Adipocyte (in vitro differentiated cells): Measurements from ENCODE around the gene TPO.

Source experiments
- DNase-seq: peaks from one replicate; pipeline ENCODE4 v3.0.0-alpha.2; 2015; ENCODE audit warnings: low read depth
- H3K27me3 ChIP-seq: replicated peaks from 2 replicates; pipeline ENCODE4 v1.7.0; 2013; ENCODE audit warnings: mild to moderate bottlenecking, low read length, moderate library complexity; ENCODE audit not compliant: control insufficient read depth, insufficient read depth
- H3K36me3 ChIP-seq: 2 replicates; pipeline ENCODE4 v1.7.0; 2013; ENCODE audit warnings: low read length, mild to moderate bottlenecking, moderate library complexity; ENCODE audit not compliant: control insufficient read depth, insufficient read depth, severe bottlenecking
- H3K4me1 ChIP-seq: 2 replicates; pipeline ENCODE4 v1.7.0; 2013; ENCODE audit warnings: mild to moderate bottlenecking, low read length, moderate library complexity; ENCODE audit not compliant: control insufficient read depth, insufficient read depth
- H3K4me3 ChIP-seq: 2 replicates; pipeline ENCODE4 v1.7.0; 2013; ENCODE audit warnings: mild to moderate bottlenecking, low read length, moderate library complexity
- H3K9ac ChIP-seq: 2 replicates; pipeline ENCODE4 v1.7.0; 2013; ENCODE audit warnings: mild to moderate bottlenecking, low read length, moderate library complexity
- H3K9me3 ChIP-seq: 2 replicates; pipeline ENCODE4 v1.7.0; 2013; ENCODE audit warnings: mild to moderate bottlenecking, low read length, moderate library complexity; ENCODE audit not compliant: control insufficient read depth

The TPO gene

DNA sequence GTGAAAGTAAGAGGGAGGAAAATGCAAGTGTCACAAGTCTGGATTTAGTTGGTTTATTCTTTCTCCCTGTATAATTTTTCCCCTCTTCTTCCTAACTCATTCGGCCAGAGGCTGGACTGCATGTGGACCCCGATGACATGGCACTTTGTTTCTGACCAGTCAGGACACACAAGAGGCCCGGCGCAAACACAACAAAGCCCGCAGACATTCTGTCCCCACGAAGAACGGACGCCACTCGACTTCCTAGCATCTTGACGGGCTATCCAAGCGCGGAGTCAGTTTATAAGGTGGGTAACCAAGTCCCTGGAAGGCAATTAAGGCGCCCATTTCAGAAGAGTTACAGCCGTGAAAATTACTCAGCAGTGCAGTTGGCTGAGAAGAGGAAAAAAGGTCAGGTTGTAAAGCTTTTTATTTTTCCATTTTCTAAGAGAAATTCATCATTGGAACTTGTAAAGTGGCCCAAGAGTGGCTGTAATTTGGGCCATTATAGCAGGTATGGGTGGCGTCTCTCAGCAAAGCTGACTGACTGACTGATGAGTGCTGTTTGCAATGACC lies at the start of gene TPO:
Gene TPO (plus strand): TSS at position 308 of the 555 bp plus-strand sequence. CDS start 946 bp downstream, outside the sequence.
- Histone ChIP-seq H3K36me3 (no peaks in the 10 kb centered on the region), H3K9ac (no peak within 1 kb of the TSS), H3K4me1 (no peaks in the 10 kb centered on the region), H3K27me3 (peaks cover 3% of the 10 kb centered on the region), H3K9me3 (no peaks in the 10 kb centered on the region), H3K4me3 (no peak within 1 kb of the TSS)
- DNase-seq: no peak

DNA sequence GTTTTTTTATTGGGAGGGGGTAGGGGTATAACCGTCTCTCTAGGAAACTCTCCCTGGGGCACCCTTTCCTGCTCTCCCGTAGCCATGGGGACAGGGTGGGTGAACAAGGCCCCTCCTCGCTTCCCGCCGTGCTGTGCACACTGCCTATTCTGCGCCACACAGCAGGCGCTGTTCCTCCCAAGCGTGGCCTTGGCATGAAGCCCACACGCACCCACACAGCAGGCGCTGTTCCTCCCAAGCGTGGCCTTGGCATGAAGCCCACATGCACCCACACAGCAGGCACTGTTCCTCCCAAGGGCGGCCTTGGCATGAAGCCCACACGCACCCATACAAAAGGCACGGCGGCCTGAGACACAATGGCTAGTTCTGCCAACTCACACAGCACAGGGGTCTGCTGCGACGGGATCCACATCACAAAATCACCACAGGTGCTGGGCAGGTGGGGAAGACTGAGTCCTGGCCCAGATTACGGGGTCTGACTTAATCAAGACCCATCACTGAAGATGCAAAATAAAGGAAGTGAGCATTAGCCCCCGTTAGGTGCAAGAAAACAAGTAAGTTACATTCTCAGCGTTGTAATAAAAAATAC lies 46.6 kb upstream of the TPO start:
- no peaks in the 10 kb centered on the region for H3K4me1 ChIP-seq
- H3K36me3 ChIP-seq: no peaks in the 10 kb centered on the region
- H3K4me3 ChIP-seq: no peak overlapping the region
- H3K9ac ChIP-seq: no peak overlapping the region
- peaks cover 5% of the 10 kb centered on the region for H3K27me3 ChIP-seq
- H3K9me3 ChIP-seq: no peaks in the 10 kb centered on the region
- DNase-seq: no peak

- no peak overlapping the region for H3K4me3 ChIP-seq
- DNase-seq: no peak
- no peaks in the 10 kb centered on the region for H3K36me3 ChIP-seq
- no peaks in the 10 kb centered on the region for H3K9me3 ChIP-seq
- no peaks in the 10 kb centered on the region for H3K4me1 ChIP-seq
- no peak overlapping the region for H3K9ac ChIP-seq
- peaks cover 10% of the 10 kb centered on the region for H3K27me3 ChIP-seq
These were observed 45.7 kb upstream of the TPO start for GRCh38 chr2:1367601-1368000.

- H3K9ac ChIP-seq: no peak overlapping the region
- no peaks in the 10 kb centered on the region for H3K36me3 ChIP-seq
- peaks cover 10% of the 10 kb centered on the region for H3K27me3 ChIP-seq
- H3K4me1 ChIP-seq: no peaks in the 10 kb centered on the region
- no peaks in the 10 kb centered on the region for H3K9me3 ChIP-seq
- no peak overlapping the region for H3K4me3 ChIP-seq
- DNase-seq: no peak
These were observed 43.4 kb upstream of the TPO start for GRCh38 chr2:1369905-1370304.

DNA sequence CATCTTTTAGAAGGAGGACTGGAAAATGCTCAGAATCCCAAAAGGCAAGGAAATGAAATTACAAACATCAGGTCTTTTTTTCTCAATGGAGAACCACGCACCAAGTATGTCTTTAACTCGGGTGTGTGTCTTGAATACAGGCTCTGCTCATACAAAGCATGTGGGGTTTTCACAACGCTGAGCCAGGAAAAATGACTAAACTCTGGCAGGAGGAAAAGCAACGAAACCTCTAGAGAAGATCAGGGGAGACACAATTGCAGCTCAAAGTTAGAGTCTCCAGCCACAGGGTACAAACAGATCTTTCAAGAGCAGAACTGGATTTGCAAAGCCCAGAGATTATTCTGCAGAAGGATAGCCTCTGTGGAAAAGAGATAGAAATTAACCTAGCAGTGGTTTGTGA lies 42.8 kb upstream of the TPO start:
- peaks cover 10% of the 10 kb centered on the region for H3K27me3 ChIP-seq
- H3K4me3 ChIP-seq: no peak overlapping the region
- no peak overlapping the region for H3K9ac ChIP-seq
- H3K9me3 ChIP-seq: no peaks in the 10 kb centered on the region
- no peaks in the 10 kb centered on the region for H3K4me1 ChIP-seq
- no peaks in the 10 kb centered on the region for H3K36me3 ChIP-seq
- no peak for DNase-seq

DNA sequence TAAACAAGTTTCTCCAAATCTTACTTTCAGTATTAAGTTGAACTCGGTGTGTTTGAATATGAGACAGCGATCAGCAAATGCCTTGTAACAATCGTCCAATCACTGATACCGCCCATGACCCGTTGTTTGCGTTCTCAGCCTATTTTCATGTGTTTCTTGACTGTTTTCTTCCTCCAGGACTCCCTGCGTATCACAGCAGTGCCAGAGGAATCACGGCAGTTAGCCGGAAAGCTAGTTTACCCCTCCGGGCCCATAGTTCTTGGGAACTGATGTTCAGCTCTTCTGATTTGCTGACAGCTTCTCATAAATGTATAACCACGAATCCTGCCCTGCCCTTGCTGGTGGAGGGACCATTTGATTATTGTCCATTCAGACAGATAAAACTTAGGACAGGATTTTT lies 42.2 kb upstream of the TPO start:
- H3K9ac ChIP-seq: no peak overlapping the region
- H3K27me3 ChIP-seq: peaks cover 10% of the 10 kb centered on the region
- H3K4me1 ChIP-seq: no peaks in the 10 kb centered on the region
- H3K36me3 ChIP-seq: no peaks in the 10 kb centered on the region
- H3K9me3 ChIP-seq: no peaks in the 10 kb centered on the region
- H3K4me3 ChIP-seq: no peak overlapping the region
- no peak for DNase-seq

DNA sequence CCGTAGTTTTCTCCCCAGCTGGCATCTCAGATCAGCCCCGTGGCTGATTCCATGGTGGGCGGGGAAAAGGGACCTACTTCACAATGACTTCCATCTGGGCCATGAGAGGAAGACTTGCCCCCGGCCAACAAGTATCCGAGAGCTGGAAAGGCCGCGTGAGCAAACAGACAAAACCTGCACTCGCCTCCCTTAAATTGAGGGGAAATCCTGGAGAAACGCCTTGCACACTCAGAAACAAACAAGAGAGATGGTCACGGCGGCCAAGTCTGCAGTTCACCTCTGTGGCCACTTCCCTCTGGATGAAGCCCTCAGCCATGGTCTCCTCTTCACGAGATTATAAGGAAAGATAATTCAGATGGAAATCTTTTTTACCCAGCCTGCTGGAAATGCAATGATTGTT lies 39.4 kb upstream of the TPO start:
- Histone ChIP-seq H3K9me3 (no peaks in the 10 kb centered on the region), H3K4me3 (no peak overlapping the region), H3K4me1 (no peaks in the 10 kb centered on the region), H3K27me3 (peaks cover 10% of the 10 kb centered on the region), H3K36me3 (no peaks in the 10 kb centered on the region), H3K9ac (no peak overlapping the region)
- DNase-seq: no peak

DNA sequence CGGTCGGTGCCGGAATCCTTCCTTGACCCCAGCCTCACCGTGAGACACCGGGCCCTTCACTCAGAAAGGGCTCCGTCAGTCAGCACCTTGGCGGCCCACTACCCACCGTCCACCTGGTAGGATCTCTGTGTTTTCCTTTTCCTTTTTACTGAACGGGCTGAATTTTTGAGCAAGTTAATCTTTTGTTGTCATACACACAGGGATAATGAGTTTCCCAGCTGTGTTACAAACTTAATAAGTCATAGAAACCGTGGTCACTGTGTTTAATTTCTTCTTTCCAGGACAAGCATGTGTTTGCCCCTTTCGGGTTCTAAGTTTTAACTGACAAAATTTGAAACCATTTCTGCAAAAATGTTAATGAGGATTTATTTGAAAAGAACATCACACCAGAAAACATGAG lies 39.0 kb upstream of the TPO start:
- Histone ChIP-seq H3K4me3 (no peak overlapping the region), H3K9me3 (no peaks in the 10 kb centered on the region), H3K27me3 (peaks cover 10% of the 10 kb centered on the region), H3K4me1 (no peaks in the 10 kb centered on the region), H3K9ac (no peak overlapping the region), H3K36me3 (no peaks in the 10 kb centered on the region)
- no peak for DNase-seq

GRCh38 chr2:1375794-1376193 lies 37.5 kb upstream of the TPO start:
- Histone ChIP-seq H3K4me3 (no peak overlapping the region), H3K9ac (no peak overlapping the region), H3K9me3 (no peaks in the 10 kb centered on the region), H3K27me3 (peaks cover 10% of the 10 kb centered on the region), H3K36me3 (no peaks in the 10 kb centered on the region), H3K4me1 (no peaks in the 10 kb centered on the region)
- DNase-seq: no peak

DNA sequence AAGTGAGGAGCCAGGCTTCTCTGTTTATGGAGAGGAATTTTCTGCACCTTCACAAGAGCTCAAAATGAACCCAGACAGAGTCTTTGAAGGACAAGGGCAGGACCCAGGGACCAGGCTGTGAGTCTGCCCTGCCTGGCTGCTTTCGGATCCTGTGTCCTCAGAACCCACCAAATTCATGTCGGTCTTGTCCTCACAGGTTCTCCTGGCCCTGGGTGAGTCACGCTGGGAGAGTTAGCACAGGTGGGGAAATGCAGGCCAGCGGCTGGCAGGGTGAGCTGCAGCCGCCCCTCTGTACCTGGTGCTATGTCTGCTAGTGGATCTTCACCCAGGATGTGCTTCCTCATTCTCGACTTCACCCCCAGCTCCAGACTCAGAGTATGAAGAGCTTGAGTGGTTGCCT lies 35.8 kb upstream of the TPO start:
- no peaks in the 10 kb centered on the region for H3K27me3 ChIP-seq
- H3K4me3 ChIP-seq: no peak overlapping the region
- H3K9ac ChIP-seq: no peak overlapping the region
- H3K4me1 ChIP-seq: no peaks in the 10 kb centered on the region
- no peaks in the 10 kb centered on the region for H3K9me3 ChIP-seq
- DNase-seq: no peak
- H3K36me3 ChIP-seq: no peaks in the 10 kb centered on the region

GRCh38 chr2:1378456-1379150 lies 34.7 kb upstream of the TPO start:
- no peak overlapping the region for H3K4me3 ChIP-seq
- no peaks in the 10 kb centered on the region for H3K4me1 ChIP-seq
- H3K27me3 ChIP-seq: no peaks in the 10 kb centered on the region
- DNase-seq: no peak
- no peak overlapping the region for H3K9ac ChIP-seq
- no peaks in the 10 kb centered on the region for H3K36me3 ChIP-seq
- no peaks in the 10 kb centered on the region for H3K9me3 ChIP-seq
